ENCODE data around the gene SBK3.

SBK3 gene

DNA sequence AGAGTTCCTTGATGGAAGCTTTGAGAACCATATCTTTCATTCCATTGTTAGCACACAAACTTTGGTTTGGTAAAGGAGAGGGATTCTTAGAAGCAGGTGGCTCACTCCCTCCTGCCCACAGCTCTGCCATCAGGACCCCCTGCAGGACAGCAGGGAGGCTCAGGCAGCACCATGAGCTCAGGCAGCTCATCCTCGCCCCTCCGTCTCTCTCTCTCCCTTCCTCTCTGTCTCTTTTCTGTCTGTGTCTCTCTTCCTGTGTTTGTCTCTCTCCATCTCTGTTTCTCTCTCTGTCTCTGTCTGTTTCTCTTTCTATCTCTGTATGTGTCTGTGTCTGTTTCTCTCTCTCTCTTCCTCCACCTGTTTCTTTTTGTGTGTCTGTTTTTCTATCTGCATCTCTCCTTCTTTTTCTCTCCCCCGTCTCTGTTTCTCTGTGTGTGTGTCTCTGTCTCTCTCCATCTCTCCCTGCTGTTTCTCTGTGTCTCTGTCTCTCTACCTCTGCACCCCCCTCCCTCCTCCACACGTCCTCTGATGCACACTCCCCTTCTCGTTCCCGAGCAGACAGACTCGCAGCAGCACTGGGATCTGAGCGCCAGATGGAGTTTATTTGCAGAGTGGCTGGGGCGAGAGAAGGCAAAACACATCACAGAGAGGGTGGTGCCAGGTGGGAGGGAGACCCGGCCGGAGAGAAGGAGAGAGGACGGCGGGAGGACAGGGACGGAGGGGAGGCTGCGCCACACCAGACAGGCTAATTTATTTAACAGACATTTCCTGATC lies 17.1 kb downstream of the SBK3 start (continued):
- TF ChIP-seq, protein P1, sequence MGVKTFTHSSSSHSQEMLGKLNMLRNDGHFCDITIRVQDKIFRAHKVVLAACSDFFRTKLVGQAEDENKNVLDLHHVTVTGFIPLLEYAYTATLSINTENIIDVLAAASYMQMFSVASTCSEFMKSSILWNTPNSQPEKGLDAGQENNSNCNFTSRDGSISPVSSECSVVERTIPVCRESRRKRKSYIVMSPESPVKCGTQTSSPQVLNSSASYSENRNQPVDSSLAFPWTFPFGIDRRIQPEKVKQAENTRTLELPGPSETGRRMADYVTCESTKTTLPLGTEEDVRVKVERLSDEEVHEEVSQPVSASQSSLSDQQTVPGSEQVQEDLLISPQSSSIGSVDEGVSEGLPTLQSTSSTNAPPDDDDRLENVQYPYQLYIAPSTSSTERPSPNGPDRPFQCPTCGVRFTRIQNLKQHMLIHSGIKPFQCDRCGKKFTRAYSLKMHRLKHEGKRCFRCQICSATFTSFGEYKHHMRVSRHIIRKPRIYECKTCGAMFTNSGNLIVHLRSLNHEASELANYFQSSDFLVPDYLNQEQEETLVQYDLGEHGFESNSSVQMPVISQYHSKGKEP (tag by site-specific recombination; IDR thresholded peaks at IDR 0.05), result no peak
- TF ChIP-seq PRDM1 (tag by site-specific recombination; IDR thresholded peaks at IDR 0.05) (0 out of 2 replicates have a peak, but pooled peaks have one; percentile 4), ZNF768 (tag by site-specific recombination; IDR thresholded peaks at IDR 0.05) (no peak)

DNA sequence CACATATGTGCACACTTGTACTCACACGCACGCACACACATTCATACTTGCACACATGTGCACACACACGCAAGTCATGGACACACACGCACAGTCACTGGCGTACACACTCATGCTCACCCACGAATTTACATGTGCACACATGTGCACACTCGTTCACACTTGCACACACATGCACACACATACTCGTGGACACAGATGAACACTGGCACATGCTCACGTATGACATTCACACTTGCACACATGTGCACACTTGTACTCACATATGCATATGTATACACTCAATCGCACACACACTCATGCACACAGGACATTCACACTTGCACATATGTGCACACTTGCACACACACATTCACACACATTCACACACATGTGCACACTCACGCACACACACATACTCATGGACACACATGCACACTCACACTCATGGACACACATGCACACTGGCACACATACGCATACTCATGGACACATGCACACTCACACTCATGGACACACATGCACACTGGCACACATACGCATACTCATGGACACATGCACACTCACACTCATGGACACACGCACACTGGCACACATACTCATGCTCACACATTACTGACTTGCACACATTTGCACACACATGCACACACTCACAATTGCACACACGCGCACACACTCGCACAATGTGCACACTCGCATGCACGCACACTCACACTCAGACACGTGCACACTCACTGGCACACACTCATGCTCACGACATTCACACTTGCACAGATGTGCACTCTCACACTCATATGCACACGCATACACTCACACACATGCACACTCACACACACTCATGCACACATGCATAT lies 17.9 kb downstream of the SBK3 start:
- Histone ChIP-seq H3K4me1 (ENCODE audit: control insufficient read depth, insufficient read depth, low read length) (no peaks in the 10 kb centered on the region), H3K9me3 (ENCODE audit: control insufficient read depth, insufficient read depth, low read depth, low read length) (no peaks in the 10 kb centered on the region), H3K36me3 (ENCODE audit: control insufficient read depth in 2 of 2, insufficient read depth in 1 of 2, low read length in 2 of 2) (no peaks in the 10 kb centered on the region), H3K27ac (ENCODE audit: extremely low read depth, low read depth, low read length) (no peak overlapping the region), H3K4me3 (ENCODE audit: low read depth, low read length) (no peak overlapping the region)
- TF ChIP-seq SCRT1 (tag by site-specific recombination; IDR thresholded peaks at IDR 0.05; ENCODE audit: borderline replicate concordance) (no peak), HOXD13 (CRISPR knock-in tag; IDR thresholded peaks at IDR 0.05; ENCODE audit: borderline replicate concordance) (peak; percentile 9; the same call in 1 of the 2 replicates)
- TF ChIP-seq, protein P2, sequence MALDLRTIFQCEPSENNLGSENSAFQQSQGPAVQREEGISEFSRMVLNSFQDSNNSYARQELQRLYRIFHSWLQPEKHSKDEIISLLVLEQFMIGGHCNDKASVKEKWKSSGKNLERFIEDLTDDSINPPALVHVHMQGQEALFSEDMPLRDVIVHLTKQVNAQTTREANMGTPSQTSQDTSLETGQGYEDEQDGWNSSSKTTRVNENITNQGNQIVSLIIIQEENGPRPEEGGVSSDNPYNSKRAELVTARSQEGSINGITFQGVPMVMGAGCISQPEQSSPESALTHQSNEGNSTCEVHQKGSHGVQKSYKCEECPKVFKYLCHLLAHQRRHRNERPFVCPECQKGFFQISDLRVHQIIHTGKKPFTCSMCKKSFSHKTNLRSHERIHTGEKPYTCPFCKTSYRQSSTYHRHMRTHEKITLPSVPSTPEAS (tag by site-specific recombination; IDR thresholded peaks at IDR 0.05), result peak; percentile 84
- CTCF ChIA-PET, result interaction anchor here (0.5 to 1.6 kb wide), 3 partner anchors 13 to 79 kb away, joined by 3 to 6 read pairs (median 4); partner anchors contain the start of gene ZNF865
- POLR2A ChIA-PET, result interaction anchor here (1.9 kb wide), 1 partner anchor 72 kb away, joined by 10 read pairs; the partner anchor contains the start of genes FIZ1 and ZNF524

DNA sequence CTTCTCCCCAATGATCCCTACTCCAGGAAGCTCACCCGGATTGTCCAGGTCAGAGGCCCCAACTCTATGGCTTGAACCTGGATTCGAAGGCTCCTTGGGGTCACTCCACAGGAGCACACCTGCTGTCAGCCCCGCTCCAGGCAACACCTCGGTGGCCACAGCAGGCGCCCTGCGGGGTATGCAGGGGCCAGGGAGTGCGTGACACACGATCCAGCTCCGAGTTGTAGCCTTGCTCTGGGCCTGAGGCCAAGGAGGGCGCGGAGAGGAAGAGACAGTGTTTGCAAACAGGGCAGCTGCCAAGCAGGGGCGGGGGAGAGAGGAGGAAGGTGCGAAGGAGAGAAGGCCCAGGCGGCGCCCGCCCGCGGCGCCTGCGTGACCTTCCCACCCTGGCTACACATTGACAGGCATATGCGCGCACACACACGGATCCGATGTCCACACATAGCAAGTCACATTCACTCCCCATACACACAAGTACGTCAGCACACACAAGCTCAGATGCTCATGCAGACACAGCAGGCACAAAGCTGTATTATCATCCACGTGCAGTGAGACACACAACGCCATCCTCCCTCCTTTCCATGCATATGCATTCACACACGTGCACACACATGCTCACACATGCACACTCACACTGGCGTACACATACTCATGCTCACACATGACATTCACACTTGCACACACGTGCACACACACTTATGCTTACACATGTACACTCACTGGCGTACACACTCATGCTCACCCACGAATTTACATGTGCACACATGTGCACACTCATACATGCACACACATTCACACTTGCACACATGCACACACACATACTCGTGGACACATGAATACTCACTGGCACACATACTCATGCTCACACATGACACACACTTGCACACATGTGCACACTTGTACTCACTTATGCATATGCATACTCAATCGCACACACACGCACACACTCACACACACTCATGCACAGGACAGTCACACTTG lies 18.8 kb downstream of the SBK3 start:
- Histone ChIP-seq H3K4me3 (ENCODE audit: low read depth, low read length) (no peak overlapping the region), H3K36me3 (ENCODE audit: control insufficient read depth in 2 of 2, insufficient read depth in 1 of 2, low read length in 2 of 2) (no peaks in the 10 kb centered on the region), H3K27ac (ENCODE audit: extremely low read depth, low read depth, low read length) (no peak overlapping the region), H3K9me3 (ENCODE audit: control insufficient read depth, insufficient read depth, low read depth, low read length) (no peaks in the 10 kb centered on the region), H3K4me1 (ENCODE audit: control insufficient read depth, insufficient read depth, low read length) (no peaks in the 10 kb centered on the region)
- ChIA-PET CTCF (interaction anchor here (0.6 to 1.6 kb wide), 4 partner anchors 9 to 105 kb away, joined by 3 to 6 read pairs (median 4); partner anchors contain the start of gene ZNF865), POLR2A (interaction anchor here (0.6 to 1.9 kb wide), 5 partner anchors 12 to 86 kb away, joined by 3 to 10 read pairs (median 4); partner anchors contain the start of genes FIZ1, ZNF524 and ZNF865)
- TF ChIP-seq ZNF843 (tag by site-specific recombination; IDR thresholded peaks at IDR 0.05) (no peak), ZNF132 (tag by site-specific recombination; IDR thresholded peaks at IDR 0.05; ENCODE audit: borderline replicate concordance) (no peak), ZNF223 (tag by site-specific recombination; IDR thresholded peaks at IDR 0.05) (no peak), OVOL3 (tag by site-specific recombination; IDR thresholded peaks at IDR 0.05) (no peak), ZNF24 (tag by site-specific recombination; IDR thresholded peaks at IDR 0.05) (no peak), YY1 (tag by site-specific recombination; IDR thresholded peaks at IDR 0.05) (no peak), ZNF16 (tag by site-specific recombination; IDR thresholded peaks at IDR 0.05; ENCODE audit: low read depth) (no peak), ZBTB17 (tag by site-specific recombination; IDR thresholded peaks at IDR 0.05) (no peak), KLF7 (tag by site-specific recombination; IDR thresholded peaks at IDR 0.05; ENCODE audit: borderline replicate concordance) (no peak), ZNF664 (tag by site-specific recombination; IDR thresholded peaks at IDR 0.05) (no peak)
- TF ChIP-seq, protein P3, sequence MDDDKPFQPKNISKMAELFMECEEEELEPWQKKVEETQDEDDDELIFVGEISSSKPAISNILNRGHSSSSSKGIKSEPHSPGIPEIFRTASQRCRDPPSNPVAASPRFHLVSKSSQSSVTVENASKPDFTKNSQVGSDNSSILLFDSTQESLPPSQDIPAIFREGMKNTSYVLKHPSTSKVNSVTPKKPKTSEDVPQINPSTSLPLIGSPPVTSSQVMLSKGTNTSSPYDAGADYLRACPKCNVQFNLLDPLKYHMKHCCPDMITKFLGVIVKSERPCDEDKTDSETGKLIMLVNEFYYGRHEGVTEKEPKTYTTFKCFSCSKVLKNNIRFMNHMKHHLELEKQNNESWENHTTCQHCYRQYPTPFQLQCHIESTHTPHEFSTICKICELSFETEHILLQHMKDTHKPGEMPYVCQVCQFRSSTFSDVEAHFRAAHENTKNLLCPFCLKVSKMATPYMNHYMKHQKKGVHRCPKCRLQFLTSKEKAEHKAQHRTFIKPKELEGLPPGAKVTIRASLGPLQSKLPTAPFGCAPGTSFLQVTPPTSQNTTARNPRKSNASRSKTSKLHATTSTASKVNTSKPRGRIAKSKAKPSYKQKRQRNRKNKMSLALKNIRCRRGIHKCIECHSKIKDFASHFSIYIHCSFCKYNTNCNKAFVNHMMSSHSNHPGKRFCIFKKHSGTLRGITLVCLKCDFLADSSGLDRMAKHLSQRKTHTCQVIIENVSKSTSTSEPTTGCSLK (tag by site-specific recombination; IDR thresholded peaks at IDR 0.05), result no peak
- TF ChIP-seq, protein P4, sequence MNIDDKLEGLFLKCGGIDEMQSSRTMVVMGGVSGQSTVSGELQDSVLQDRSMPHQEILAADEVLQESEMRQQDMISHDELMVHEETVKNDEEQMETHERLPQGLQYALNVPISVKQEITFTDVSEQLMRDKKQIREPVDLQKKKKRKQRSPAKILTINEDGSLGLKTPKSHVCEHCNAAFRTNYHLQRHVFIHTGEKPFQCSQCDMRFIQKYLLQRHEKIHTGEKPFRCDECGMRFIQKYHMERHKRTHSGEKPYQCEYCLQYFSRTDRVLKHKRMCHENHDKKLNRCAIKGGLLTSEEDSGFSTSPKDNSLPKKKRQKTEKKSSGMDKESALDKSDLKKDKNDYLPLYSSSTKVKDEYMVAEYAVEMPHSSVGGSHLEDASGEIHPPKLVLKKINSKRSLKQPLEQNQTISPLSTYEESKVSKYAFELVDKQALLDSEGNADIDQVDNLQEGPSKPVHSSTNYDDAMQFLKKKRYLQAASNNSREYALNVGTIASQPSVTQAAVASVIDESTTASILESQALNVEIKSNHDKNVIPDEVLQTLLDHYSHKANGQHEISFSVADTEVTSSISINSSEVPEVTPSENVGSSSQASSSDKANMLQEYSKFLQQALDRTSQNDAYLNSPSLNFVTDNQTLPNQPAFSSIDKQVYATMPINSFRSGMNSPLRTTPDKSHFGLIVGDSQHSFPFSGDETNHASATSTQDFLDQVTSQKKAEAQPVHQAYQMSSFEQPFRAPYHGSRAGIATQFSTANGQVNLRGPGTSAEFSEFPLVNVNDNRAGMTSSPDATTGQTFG (tag by site-specific recombination; IDR thresholded peaks at IDR 0.05; ENCODE audit: borderline replicate concordance), result no peak
- TF ChIP-seq, protein P5, sequence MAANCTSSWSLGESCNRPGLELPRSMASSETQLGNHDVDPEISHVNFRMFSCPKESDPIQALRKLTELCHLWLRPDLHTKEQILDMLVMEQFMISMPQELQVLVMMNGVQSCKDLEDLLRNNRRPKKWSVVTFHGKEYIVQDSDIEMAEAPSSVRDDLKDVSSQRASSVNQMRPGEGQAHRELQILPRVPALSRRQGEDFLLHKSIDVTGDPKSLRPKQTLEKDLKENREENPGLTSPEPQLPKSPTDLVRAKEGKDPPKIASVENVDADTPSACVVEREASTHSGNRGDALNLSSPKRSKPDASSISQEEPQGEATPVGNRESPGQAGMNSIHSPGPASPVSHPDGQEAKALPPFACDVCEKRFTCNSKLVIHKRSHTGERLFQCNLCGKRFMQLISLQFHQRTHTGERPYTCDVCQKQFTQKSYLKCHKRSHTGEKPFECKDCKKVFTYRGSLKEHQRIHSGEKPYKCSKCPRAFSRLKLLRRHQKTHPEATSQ (tag by site-specific recombination; IDR thresholded peaks at IDR 0.05), result no peak
